ENCODE measurements around the gene LRMDA. TPM values are rescaled to one million over a fixed set of nuclear protein-coding genes. Genes with fewer than 3 reads are reported as not detected.

LRMDA gene
- total and polyA plus RNA-seq, 2 of the 13 experiments (the other 11 are each of a cell fraction or from before 2014, with no cell fraction given), result 13.4 to 22.0 TPM

GRCh38 chr10:75755528-75755927, 324.1 kb downstream of the LRMDA start (continued):
- TF ChIP-seq CSRNP2 (CRISPR knock-in tag; conservative IDR thresholded peaks at IDR 0.05; ENCODE audit: low read depth) (no peak), HMG20A (CRISPR knock-in tag; IDR thresholded peaks at IDR 0.05; ENCODE audit: borderline replicate concordance) (peak; percentile 87), PAX8 (CRISPR knock-in tag; IDR thresholded peaks at IDR 0.05; ENCODE audit: borderline replicate concordance) (no peak), ZNF737 (CRISPR knock-in tag; IDR thresholded peaks at IDR 0.05; ENCODE audit: borderline replicate concordance) (no peak), ZNF776 (CRISPR knock-in tag; IDR thresholded peaks at IDR 0.05) (no peak), SCMH1 (CRISPR knock-in tag; IDR thresholded peaks at IDR 0.05; ENCODE audit: borderline replicate concordance) (no peak), MAFK (conservative IDR thresholded peaks at IDR 0.05 in 1 of 2, IDR thresholded peaks at IDR 0.05 in 1 of 2; ENCODE audit: low read length in 2 of 2) (no peak), POLR2A (IDR thresholded peaks at IDR 0.05; ENCODE audit: insufficient read depth in 1 of 2, low read depth in 2 of 2, low read length in 2 of 2) (0 out of 4 replicates have a peak, but pooled peaks of 1 of the 2 experiments have one; percentile 42), NCOA1 (CRISPR knock-in tag; IDR thresholded peaks at IDR 0.05) (no peak), ZEB1 (IDR thresholded peaks at IDR 0.05; ENCODE audit: insufficient replicate concordance, low read depth) (no peak), ZNF644 (CRISPR knock-in tag; IDR thresholded peaks at IDR 0.05; ENCODE audit: low read depth) (peak; percentile 98), ZNF18 (CRISPR knock-in tag; IDR thresholded peaks at IDR 0.05; ENCODE audit: insufficient replicate concordance) (no peak), HOXD1 (CRISPR knock-in tag; IDR thresholded peaks at IDR 0.05) (no peak; the same call in 1 of the 2 replicates), ZNF589 (CRISPR knock-in tag; conservative IDR thresholded peaks at IDR 0.05) (no peak), ZNF382 (CRISPR knock-in tag; IDR thresholded peaks at IDR 0.05; ENCODE audit: borderline replicate concordance) (no peak), ZNF678 (CRISPR knock-in tag; IDR thresholded peaks at IDR 0.05) (no peak), ATF5 (CRISPR knock-in tag; IDR thresholded peaks at IDR 0.05; ENCODE audit: low read depth) (no peak), ESRRA (CRISPR knock-in tag; IDR thresholded peaks at IDR 0.05; ENCODE audit: low read depth) (no peak), ZGPAT (CRISPR knock-in tag; IDR thresholded peaks at IDR 0.05) (peak; percentile 91), IKZF5 (CRISPR knock-in tag; IDR thresholded peaks at IDR 0.05) (peak; percentile 69; the same call in 1 of the 2 replicates), DR1 (CRISPR knock-in tag; IDR thresholded peaks at IDR 0.05) (no peak), MIXL1 (CRISPR knock-in tag; IDR thresholded peaks at IDR 0.05) (0 out of 2 replicates have a peak, but pooled peaks have one; percentile 52), ZNF337 (CRISPR knock-in tag; IDR thresholded peaks at IDR 0.05; ENCODE audit: borderline replicate concordance, low read depth) (no peak), ARNT2 (CRISPR knock-in tag; IDR thresholded peaks at IDR 0.05; ENCODE audit: low read depth) (no peak)

Data from HepG2 (cell line).